Pancreas (tissue), 10 donors: ENCODE data around the gene LUC7L. TPM values are rescaled to one million over a fixed set of nuclear protein-coding genes. Genes with fewer than 3 reads are reported as not detected.
A peak's percentile ranks its signal among the peaks of the same experiment; 100 is the strongest.

ENCODE experiments used
- ATAC-seq, 4 donors: fragments of 200-7000 bp; cut with Tn5 transposase; one replicate each; pipeline versions ENCODE4 v1.8.0 to v1.9.1; 2020; ENCODE audit warnings: mild to moderate bottlenecking in 4 of 4, moderate library complexity in 4 of 4
- DNase-seq, 6 donors: peaks; one replicate each; pipeline ENCODE4 v3.0.0-alpha.2; 2020
- FAIRE-seq: peaks from 2 replicates; lab custom pipeline; 2012; peaks lifted over from hg19 to GRCh38; lab: Jason Lieb, UNC
- H3K27ac ChIP-seq, 4 donors: fragments of 200-600 bp; sonication (generic); 1 replicate in 3 of 4; 2 replicates in 1 of 4; pipeline versions ENCODE4 v1.5.0 to v1.8.0; 2020
- H3K27me3 ChIP-seq, 4 donors: fragments of 200-600 bp; one replicate each; pipeline ENCODE4 v1.8.0; 2021
- H3K36me3 ChIP-seq, 3 donors: fragments of 200-600 bp; sonication (generic) in 1 of 3; one replicate each; pipeline versions ENCODE4 v1.5.0 to v1.8.0; 2020 to 2021
- H3K4me1 ChIP-seq, 3 donors: fragments of 200-600 bp; one replicate each; pipeline ENCODE4 v1.8.0; 2021
- H3K4me3 ChIP-seq, 4 donors: fragments of 200-600 bp; sonication (generic) in 2 of 4; one replicate each; pipeline versions ENCODE4 v1.5.0 to v1.8.0; 2020 to 2021
- H3K9me3 ChIP-seq, 4 donors: fragments of 200-600 bp; one replicate each; pipeline ENCODE4 v1.8.0; 2021
- WGBS, 2 donors: extraction: QIAGEN DNeasy Blood & Tissue Kit; methylation state at CpG; one replicate each; pipeline ENCODE4 v1.1.7; 2013; 5-methylcytosine and 5-hydroxymethylcytosine counted together
- intact Hi-C, 3 donors: fragments of 100-400 bp; cut with DNase I; formaldehyde crosslinking; loops; one replicate each; pipeline versions ENCODE4 v1.11.1 to v1.14.2; 2022
- polyA plus RNA-seq, 2 donors: library from polyadenylated mRNA; stranded (reverse); fragments of 200-250 nt; gene quantifications; one replicate each; pipeline ENCODE4 v1.2.3, GENCODE V29; 2013
- total RNA-seq, 6 donors: library from RNA; stranded (reverse); fragmentation: NEBNext Ultra II Directional in 4 of 6; extraction: Animal tissue kit (Norgen Biotek cat#: 25700) in 4 of 6; gene quantifications; one replicate each; pipeline versions ENCODE4 v1.2.1 to v1.2.4, GENCODE V29; 2021 to 2023
- TF ChIP-seq, protein P1 (sequence below), 4 donors: fragments of 200-600 bp; sonication (generic) in 3 of 4; IDR thresholded peaks; one replicate each; pipeline versions ENCODE4 v1.5.0 to v1.8.0; 2021; ENCODE audit warnings: antibody characterized with exemption in 4 of 4
- donor health status: healthy with polysubstance abuse.
- donor health status: DM: no; HTN: no; CAD: no; lungs with moderate emphysema.
- donor health status: DM: no; HTN: no; CAD: no.
- donor health status: control.
- donor health status: control.
- donor health status: Bipolar disorder and iron deficiency.
- donor health status: DM: yes; HTN: yes; CAD: no.
- donor health status: DM: no; HTN: no; CAD: no.
- donor health status: DM: no; HTN: no; CAD: no.
- donor health status: DM: yes; HTN: yes; CAD: no.

The LUC7L gene
- total and polyA plus RNA-seq, 8 donors: 20.6 to 333 (median 37.5) TPM

DNA sequence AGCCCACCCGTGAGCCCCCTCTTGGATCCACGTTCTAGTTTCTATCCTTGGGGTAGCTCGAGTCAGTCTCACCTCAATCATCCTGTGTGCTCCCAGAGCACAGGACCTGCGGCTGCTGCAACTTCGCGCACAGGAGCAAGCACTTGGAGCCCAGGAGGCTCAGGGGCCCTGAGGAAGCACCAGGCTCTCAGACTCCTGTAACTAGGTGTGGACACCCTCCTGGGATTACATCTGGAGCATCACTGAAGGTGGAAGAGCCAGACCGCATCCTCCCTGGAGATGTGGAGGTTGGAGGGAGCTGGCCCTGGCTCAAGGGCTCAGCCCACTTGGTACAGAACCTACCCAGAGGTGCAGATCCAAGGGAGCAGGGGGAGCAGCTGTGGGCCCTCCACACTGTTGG lies 46.2 kb downstream of the LUC7L start:
- Histone ChIP-seq H3K36me3 (peaks cover 0 to 7% (median 4%) of the 10 kb centered on the region in 3 donors), H3K9me3 (no peaks in the 10 kb centered on the region), H3K27ac (no peak overlapping the region), H3K27me3 (peaks cover 3 to 17% (median 10%) of the 10 kb centered on the region in 4 donors), H3K4me3 (no peak overlapping the region), H3K4me1 (peaks cover 10 to 14% (median 10%) of the 10 kb centered on the region in 3 donors)
- TF ChIP-seq, protein P1, sequence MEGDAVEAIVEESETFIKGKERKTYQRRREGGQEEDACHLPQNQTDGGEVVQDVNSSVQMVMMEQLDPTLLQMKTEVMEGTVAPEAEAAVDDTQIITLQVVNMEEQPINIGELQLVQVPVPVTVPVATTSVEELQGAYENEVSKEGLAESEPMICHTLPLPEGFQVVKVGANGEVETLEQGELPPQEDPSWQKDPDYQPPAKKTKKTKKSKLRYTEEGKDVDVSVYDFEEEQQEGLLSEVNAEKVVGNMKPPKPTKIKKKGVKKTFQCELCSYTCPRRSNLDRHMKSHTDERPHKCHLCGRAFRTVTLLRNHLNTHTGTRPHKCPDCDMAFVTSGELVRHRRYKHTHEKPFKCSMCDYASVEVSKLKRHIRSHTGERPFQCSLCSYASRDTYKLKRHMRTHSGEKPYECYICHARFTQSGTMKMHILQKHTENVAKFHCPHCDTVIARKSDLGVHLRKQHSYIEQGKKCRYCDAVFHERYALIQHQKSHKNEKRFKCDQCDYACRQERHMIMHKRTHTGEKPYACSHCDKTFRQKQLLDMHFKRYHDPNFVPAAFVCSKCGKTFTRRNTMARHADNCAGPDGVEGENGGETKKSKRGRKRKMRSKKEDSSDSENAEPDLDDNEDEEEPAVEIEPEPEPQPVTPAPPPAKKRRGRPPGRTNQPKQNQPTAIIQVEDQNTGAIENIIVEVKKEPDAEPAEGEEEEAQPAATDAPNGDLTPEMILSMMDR (IDR thresholded peaks at IDR 0.05): no peak
- ATAC-seq (no peak), DNase-seq (peak in 1 of 6 donors; percentile 31), FAIRE-seq (no peak)
- 79 to 80% methylated on average over 7 of the region's 7 CpGs for WGBS, 2 donors
- intact Hi-C loops: no loop called here

DNA sequence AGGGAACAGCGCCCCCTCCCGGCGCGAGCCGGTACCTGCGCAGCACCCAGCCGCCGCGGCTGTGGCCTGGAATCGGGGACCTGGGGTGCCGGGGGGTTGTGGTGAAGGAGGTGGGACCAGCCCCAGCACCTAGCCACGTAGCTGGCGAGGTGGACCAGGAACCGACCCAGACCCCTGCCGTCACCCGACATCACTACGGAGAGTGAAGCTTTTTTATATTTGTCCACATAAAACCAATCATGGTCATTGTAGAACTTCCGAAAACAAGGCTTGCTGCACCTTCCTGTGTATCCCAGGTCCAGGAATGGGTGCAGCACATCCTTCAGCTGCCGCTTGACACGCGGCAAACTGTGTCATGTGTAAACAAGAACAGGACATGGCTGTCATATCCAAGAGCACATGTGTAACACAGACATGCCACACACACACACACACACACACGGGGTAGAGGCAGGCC lies 47.7 kb downstream of the LUC7L start:
- ATAC-seq (peak in 2 of 4 donors; percentile 5 to 16), DNase-seq (peak in 2 of 6 donors; percentile 76 to 93), FAIRE-seq (no peak)
- 4 to 5% methylated on average over 22 of the region's 22 CpGs for WGBS, 2 donors
- TF ChIP-seq, protein P1 (IDR thresholded peaks at IDR 0.05): peak; percentile 84 to 94 (median 92)
- Histone ChIP-seq H3K4me3 (peak overlapping the region in 1 of 4 donors; percentile 33), H3K27ac (no peak overlapping the region), H3K36me3 (no peaks in the 10 kb centered on the region), H3K27me3 (peaks cover 3 to 20% (median 12%) of the 10 kb centered on the region in 4 donors), H3K4me1 (peaks cover 10 to 14% (median 10%) of the 10 kb centered on the region in 3 donors), H3K9me3 (no peaks in the 10 kb centered on the region)
- intact Hi-C loops: no loop called here

DNA sequence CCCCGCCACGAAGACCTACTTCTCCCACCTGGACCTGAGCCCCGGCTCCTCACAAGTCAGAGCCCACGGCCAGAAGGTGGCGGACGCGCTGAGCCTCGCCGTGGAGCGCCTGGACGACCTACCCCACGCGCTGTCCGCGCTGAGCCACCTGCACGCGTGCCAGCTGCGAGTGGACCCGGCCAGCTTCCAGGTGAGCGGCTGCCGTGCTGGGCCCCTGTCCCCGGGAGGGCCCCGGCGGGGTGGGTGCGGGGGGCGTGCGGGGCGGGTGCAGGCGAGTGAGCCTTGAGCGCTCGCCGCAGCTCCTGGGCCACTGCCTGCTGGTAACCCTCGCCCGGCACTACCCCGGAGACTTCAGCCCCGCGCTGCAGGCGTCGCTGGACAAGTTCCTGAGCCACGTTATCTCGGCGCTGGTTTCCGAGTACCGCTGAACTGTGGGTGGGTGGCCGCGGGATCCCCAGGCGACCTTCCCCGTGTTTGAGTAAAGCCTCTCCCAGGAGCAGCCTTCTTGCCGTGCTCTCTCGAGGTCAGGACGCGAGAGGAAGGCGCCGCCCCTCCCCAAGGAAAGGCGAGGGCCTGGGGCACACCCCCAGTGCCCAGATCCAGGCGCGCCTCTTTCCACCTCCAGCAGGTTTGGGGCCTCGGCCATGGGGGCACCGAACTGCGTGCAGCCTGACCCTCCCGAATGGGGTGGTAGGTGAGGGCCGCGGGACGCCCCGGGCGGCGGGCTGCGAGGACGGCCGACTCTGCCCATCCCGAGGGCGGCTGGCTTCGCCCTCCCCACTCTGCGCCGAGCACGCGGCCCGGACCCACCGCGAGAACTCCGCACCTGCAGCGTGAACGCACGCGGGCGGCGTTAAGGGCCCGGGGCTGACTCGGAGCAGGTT lies 48.3 kb downstream of the LUC7L start:
- WGBS, 2 donors: 2% methylated on average over 74 to 89 of the region's 89 CpGs
- ATAC-seq (peak; percentile 79 to 93 (median 88)), DNase-seq (peak in 5 of 6 donors; percentile 60 to 90 (median 68)), FAIRE-seq (no peak)
- no peaks in the 10 kb centered on the region for H3K36me3 ChIP-seq
- TF ChIP-seq, protein P1 (IDR thresholded peaks at IDR 0.05): no peak
- H3K27ac ChIP-seq: no peak overlapping the region
- H3K27me3 ChIP-seq: peaks cover 3 to 20% (median 12%) of the 10 kb centered on the region in 4 donors
- no peaks in the 10 kb centered on the region for H3K9me3 ChIP-seq
- peaks cover 10 to 14% (median 10%) of the 10 kb centered on the region in 3 donors for H3K4me1 ChIP-seq
- H3K4me3 ChIP-seq: peak overlapping the region in 1 of 4 donors; percentile 33
- intact Hi-C loops: no loop called here

DNA sequence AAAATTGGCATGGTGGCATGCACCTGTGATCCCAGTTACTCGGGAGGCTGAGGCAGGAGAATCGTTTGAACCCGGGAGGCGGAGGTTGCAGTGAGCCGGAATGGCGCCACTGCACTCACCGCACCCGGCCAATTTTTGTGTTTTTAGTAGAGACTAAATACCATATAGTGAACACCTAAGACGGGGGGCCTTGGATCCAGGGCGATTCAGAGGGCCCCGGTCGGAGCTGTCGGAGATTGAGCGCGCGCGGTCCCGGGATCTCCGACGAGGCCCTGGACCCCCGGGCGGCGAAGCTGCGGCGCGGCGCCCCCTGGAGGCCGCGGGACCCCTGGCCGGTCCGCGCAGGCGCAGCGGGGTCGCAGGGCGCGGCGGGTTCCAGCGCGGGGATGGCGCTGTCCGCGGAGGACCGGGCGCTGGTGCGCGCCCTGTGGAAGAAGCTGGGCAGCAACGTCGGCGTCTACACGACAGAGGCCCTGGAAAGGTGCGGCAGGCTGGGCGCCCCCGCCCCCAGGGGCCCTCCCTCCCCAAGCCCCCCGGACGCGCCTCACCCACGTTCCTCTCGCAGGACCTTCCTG lies 49.1 kb downstream of the LUC7L start, which contains the start of gene HBQ1:
Gene HBQ1, plus strand, starts transcription at position 359 of the 575 bp plus-strand sequence. Its CDS starts 28 bp downstream, at position 387.
- peaks cover 10 to 14% (median 10%) of the 10 kb centered on the region in 3 donors for H3K4me1 ChIP-seq
- TF ChIP-seq, protein P1 (IDR thresholded peaks at IDR 0.05): no peak
- no peaks in the 10 kb centered on the region for H3K9me3 ChIP-seq
- no peak for DNase-seq
- WGBS, 2 donors: 8 to 9% methylated on average over 52 to 59 of the region's 59 CpGs
- H3K36me3 ChIP-seq: no peaks in the 10 kb centered on the region
- intact Hi-C loops: no loop called here
- peaks cover 3 to 22% (median 12%) of the 10 kb centered on the region in 4 donors for H3K27me3 ChIP-seq
- FAIRE-seq: no peak
- ATAC-seq: peak in 2 of 4 donors; percentile 11 to 27
- no peak within 1 kb of the TSS for H3K27ac ChIP-seq
- H3K4me3 ChIP-seq: peak within 1 kb of the TSS in 1 of 4 donors; percentile 33
